Stimulated activated CD8-positive, alpha-beta memory T cell treated with anti-CD3 and anti-CD28 coated beads, Interleukin-4, amount 100 ng/mL, for 24 hours (primary cell): Measurements from ENCODE around the gene RNF144B.
"Not testable (repeated sequence)": the region's sequence is repeated elsewhere in the genome, so short reads cannot be mapped to it uniquely, and the experiment has no call there.

Source experiments
- DNase-seq: peaks from one replicate; pipeline ENCODE4 v3.0.0-alpha.2; 2020; ENCODE audit warnings: low read depth

The RNF144B gene

GRCh38 chr6:18371656-18372055, 15.5 kb upstream of the RNF144B start:
- DNase-seq = no peak

- no peak for DNase-seq
Observed at GRCh38 chr6:18380158-18380836, 6.9 kb upstream of the RNF144B start.

- no peak for DNase-seq
Observed at GRCh38 chr6:18380851-18381250, 6.3 kb upstream of the RNF144B start.

GRCh38 chr6:18383441-18383840, 3.7 kb upstream of the RNF144B start:
- DNase-seq = no peak

GRCh38 chr6:18384621-18385020, 2.5 kb upstream of the RNF144B start:
- no peak for DNase-seq

- no peak for DNase-seq
Observed at GRCh38 chr6:18386298-18386976, 713 bp upstream of the RNF144B start.

- no peak for DNase-seq
Observed at GRCh38 chr6:18388271-18388670, 1.1 kb downstream of the RNF144B start.

- no peak for DNase-seq
Observed at GRCh38 chr6:18388942-18389341, 1.8 kb downstream of the RNF144B start.

GRCh38 chr6:18389479-18389878, 2.3 kb downstream of the RNF144B start:
- no peak for DNase-seq

GRCh38 chr6:18390476-18390875, 3.3 kb downstream of the RNF144B start:
- no peak for DNase-seq

GRCh38 chr6:18391023-18391422, 3.9 kb downstream of the RNF144B start:
- no peak for DNase-seq

GRCh38 chr6:18392346-18392877, 5.3 kb downstream of the RNF144B start:
- no peak for DNase-seq

GRCh38 chr6:18393698-18394097, 6.5 kb downstream of the RNF144B start:
- DNase-seq = no peak

- no peak for DNase-seq
Observed at GRCh38 chr6:18395177-18395855, 8.2 kb downstream of the RNF144B start.

GRCh38 chr6:18395856-18396197, 8.7 kb downstream of the RNF144B start:
- DNase-seq = no peak

GRCh38 chr6:18397701-18398100, 10.6 kb downstream of the RNF144B start:
- no peak for DNase-seq

- DNase-seq = not testable (repeated sequence)
Observed at GRCh38 chr6:18398225-18398624, 11.1 kb downstream of the RNF144B start.

- DNase-seq = no peak
Observed at GRCh38 chr6:18400831-18401446, 13.8 kb downstream of the RNF144B start.

GRCh38 chr6:18404965-18405364, 17.8 kb downstream of the RNF144B start:
- not testable (repeated sequence) for DNase-seq

- DNase-seq = no peak
Observed at GRCh38 chr6:18405477-18406293, 18.5 kb downstream of the RNF144B start.

GRCh38 chr6:18406955-18407749, 20.0 kb downstream of the RNF144B start:
- DNase-seq = no peak
